Measurements from ENCODE around the gene RFX7. TPM values are rescaled to one million over a fixed set of nuclear protein-coding genes. Genes with fewer than 3 reads are reported as not detected.

The RFX7 gene
- total and polyA plus RNA-seq, 2 of the 8 experiments (the other 6 are each of a cell fraction or from before 2014, with no cell fraction given): 10.4 to 40.9 TPM

- Histone ChIP-seq H2AFZ (ENCODE audit: low read length) (no peak overlapping the region), H4K8ac (ENCODE audit: extremely low read depth, insufficient read depth, low read length) (no peak overlapping the region), H3K4me2 (ENCODE audit: insufficient read depth in 1 of 2, low read depth in 2 of 2, low read length in 2 of 2) (no peak overlapping the region), H2BK5ac (ENCODE audit: low read depth, low read length) (no peak overlapping the region), H3K4me1 (replicated peaks in 1 of 4; ENCODE audit: control insufficient read depth in 3 of 4, insufficient read depth in 4 of 4, low read length in 3 of 4) (no peaks in the 10 kb centered on the region), H4K91ac (replicated peaks; ENCODE audit: insufficient read length, low read length) (no peak overlapping the region), H2BK120ac (replicated peaks; ENCODE audit: low read depth, low read length) (no peak overlapping the region), H2AK5ac (ENCODE audit: low read depth, low read length) (no peak overlapping the region), H3K9ac (replicated peaks in 1 of 4; ENCODE audit: extremely low read depth in 1 of 4, low read depth in 3 of 4, low read length in 3 of 4) (no peak overlapping the region), H4K20me1 (replicated peaks in 1 of 2; ENCODE audit: control insufficient read depth in 1 of 2, insufficient read depth in 2 of 2, low read length in 2 of 2) (no peaks in the 10 kb centered on the region), H3K56ac (replicated peaks; ENCODE audit: insufficient read length, low read depth, low read length) (no peak overlapping the region), H4K5ac (ENCODE audit: insufficient read length, low read depth, low read length) (no peak overlapping the region), H3K18ac (ENCODE audit: extremely low read depth, low read length) (no peak overlapping the region), H3K14ac (ENCODE audit: insufficient read length) (no peak overlapping the region), H3K27me3 (replicated peaks in 1 of 4; ENCODE audit: control insufficient read depth in 3 of 4, extremely low read depth in 1 of 4, insufficient read depth in 3 of 4, low read length in 3 of 4) (no peaks in the 10 kb centered on the region; a peak in 1 of 7 replicates), H3K23me2 (ENCODE audit: low read depth, low read length) (no peaks in the 10 kb centered on the region), H3K79me1 (ENCODE audit: low read depth, low read length) (no peaks in the 10 kb centered on the region), H3K23ac (ENCODE audit: insufficient read length) (no peak overlapping the region), H3K36me3 (ENCODE audit: control insufficient read depth in 2 of 4, insufficient read depth in 4 of 4, low read length in 3 of 4) (no peaks in the 10 kb centered on the region), H3K27ac (ENCODE audit: low read depth, low read length) (no peak overlapping the region), H2BK15ac (ENCODE audit: low read length) (no peak overlapping the region), H3K79me2 (ENCODE audit: control insufficient read depth in 1 of 2, insufficient read depth in 2 of 2, low read length in 2 of 2) (no peaks in the 10 kb centered on the region), H2BK20ac (ENCODE audit: low read length) (no peak overlapping the region), H3K4ac (replicated peaks; ENCODE audit: insufficient read length, low read depth, low read length) (no peak overlapping the region), H3K4me3 (ENCODE audit: extremely low read depth in 1 of 4, insufficient read depth in 2 of 4, low read depth in 3 of 4, low read length in 4 of 4) (no peak overlapping the region), H2BK12ac (ENCODE audit: low read depth, low read length) (no peak overlapping the region), H3K9me3 (ENCODE audit: insufficient read depth in 2 of 2, low read depth in 1 of 2, low read length in 1 of 2) (no peaks in the 10 kb centered on the region)
- DNase-seq (ENCODE audit: low read depth in 1 of 2, low spot score in 2 of 2) (no peak), FAIRE-seq (no peak)
- ChIA-PET CTCF (ENCODE audit: partially characterized antibody) (interaction anchor here (1.4 kb wide), 1 partner anchor 17 kb away, joined by 4 read pairs; no protein-coding TSS in a partner anchor), POLR2A (ENCODE audit: partially characterized antibody) (interaction anchor here (1.5 kb wide), 1 partner anchor 11 kb away, joined by 3 read pairs; no protein-coding TSS in a partner anchor)
- WGBS, 2 experiments (ENCODE audit: extremely low coverage in 1 of 2, insufficient coverage in 1 of 2, insufficient read length in 1 of 2, insufficient replicate concordance in 2 of 2, low coverage in 1 of 2, low lambda C conversion rate in 2 of 2, missing lambda C conversion rate in 1 of 2): 89% methylated on average over 3 of the region's 3 CpGs; no CpG with 5 or more reads in 1 of the 2 experiments
- TF ChIP-seq KDM5A (IDR thresholded peaks at IDR 0.05; ENCODE audit: low read length) (no peak), EGR1 (IDR thresholded peaks at IDR 0.05; ENCODE audit: borderline replicate concordance, low read depth, low read length) (no peak), TAF1 (IDR thresholded peaks at IDR 0.05; ENCODE audit: low read depth, low read length) (no peak), HDAC6 (IDR thresholded peaks at IDR 0.05; ENCODE audit: low read depth, low read length) (no peak), SIX5 (IDR thresholded peaks at IDR 0.05; ENCODE audit: low read depth, low read length) (no peak), JUND (IDR thresholded peaks at IDR 0.05; ENCODE audit: low read length) (no peak)
Observed at GRCh38 chr15:56064152-56064551, 179.5 kb downstream of the RFX7 start.

Measured in H1 (cell line).